ENCODE measurements around the gene NEGR1. TPM values are rescaled to one million over a fixed set of nuclear protein-coding genes. Genes with fewer than 3 reads are reported as not detected.

NEGR1 gene
- total RNA-seq, 2 experiments from 2014 or later: not detected

- intact Hi-C loops (cut with micrococcal nuclease): no loop called here
- CTCF ChIA-PET: no interaction called here
- H3K4me3 Mint-ChIP-seq: no peak overlapping the region
- H3K4me1 Mint-ChIP-seq (ENCODE audit: low read depth): no peaks in the 10 kb centered on the region
- H3K36me3 Mint-ChIP-seq (ENCODE audit: low read depth): no peaks in the 10 kb centered on the region
- no peaks in the 10 kb centered on the region for H3K27me3 Mint-ChIP-seq (ENCODE audit: low read depth)
- H3K27ac Mint-ChIP-seq: no peak overlapping the region
- no peak for DNase-seq
- H3K9me3 Mint-ChIP-seq: no peaks in the 10 kb centered on the region
These were observed 688.8 kb downstream of the NEGR1 start for GRCh38 chr1:71593523-71593922.

GRCh38 chr1:71592646-71593274 is 689.6 kb downstream of the NEGR1 start:
- CTCF ChIA-PET: no interaction called here
- H3K27me3 Mint-ChIP-seq (ENCODE audit: low read depth): no peaks in the 10 kb centered on the region
- no peak overlapping the region for H3K27ac Mint-ChIP-seq
- H3K4me1 Mint-ChIP-seq (ENCODE audit: low read depth): no peaks in the 10 kb centered on the region
- H3K36me3 Mint-ChIP-seq (ENCODE audit: low read depth): no peaks in the 10 kb centered on the region
- no peaks in the 10 kb centered on the region for H3K9me3 Mint-ChIP-seq
- DNase-seq: no peak
- intact Hi-C loops (cut with micrococcal nuclease): no loop called here
- H3K4me3 Mint-ChIP-seq: no peak overlapping the region

GRCh38 chr1:71589005-71589404 is 693.3 kb downstream of the NEGR1 start:
- DNase-seq: no peak
- H3K9me3 Mint-ChIP-seq: no peaks in the 10 kb centered on the region
- H3K4me1 Mint-ChIP-seq (ENCODE audit: low read depth): no peaks in the 10 kb centered on the region
- no peaks in the 10 kb centered on the region for H3K27me3 Mint-ChIP-seq (ENCODE audit: low read depth)
- intact Hi-C loops (cut with micrococcal nuclease): no loop called here
- no peak overlapping the region for H3K4me3 Mint-ChIP-seq
- CTCF ChIA-PET: interaction anchor here (0.6 kb wide), 1 partner anchor 18 kb away, joined by 3 read pairs; no protein-coding TSS in a partner anchor
- H3K36me3 Mint-ChIP-seq (ENCODE audit: low read depth): no peaks in the 10 kb centered on the region
- H3K27ac Mint-ChIP-seq: no peak overlapping the region

GRCh38 chr1:71587961-71588360 is 694.4 kb downstream of the NEGR1 start:
- no peaks in the 10 kb centered on the region for H3K36me3 Mint-ChIP-seq (ENCODE audit: low read depth)
- DNase-seq: no peak
- no peak overlapping the region for H3K4me3 Mint-ChIP-seq
- H3K27me3 Mint-ChIP-seq (ENCODE audit: low read depth): no peaks in the 10 kb centered on the region
- CTCF ChIA-PET: no interaction called here
- H3K4me1 Mint-ChIP-seq (ENCODE audit: low read depth): no peaks in the 10 kb centered on the region
- H3K9me3 Mint-ChIP-seq: no peaks in the 10 kb centered on the region
- intact Hi-C loops (cut with micrococcal nuclease): no loop called here
- no peak overlapping the region for H3K27ac Mint-ChIP-seq

- CTCF ChIA-PET: no interaction called here
- no peaks in the 10 kb centered on the region for H3K36me3 Mint-ChIP-seq (ENCODE audit: low read depth)
- no peak overlapping the region for H3K4me3 Mint-ChIP-seq
- no peaks in the 10 kb centered on the region for H3K4me1 Mint-ChIP-seq (ENCODE audit: low read depth)
- DNase-seq: no peak
- H3K27ac Mint-ChIP-seq: no peak overlapping the region
- no peaks in the 10 kb centered on the region for H3K9me3 Mint-ChIP-seq
- H3K27me3 Mint-ChIP-seq (ENCODE audit: low read depth): no peaks in the 10 kb centered on the region
- intact Hi-C loops (cut with micrococcal nuclease): no loop called here
These were observed 696.3 kb downstream of the NEGR1 start for GRCh38 chr1:71586030-71586429.

GRCh38 chr1:71583756-71584155 is 698.6 kb downstream of the NEGR1 start:
- Mint-ChIP-seq H3K27me3 (ENCODE audit: low read depth) (no peaks in the 10 kb centered on the region), H3K9me3 (no peaks in the 10 kb centered on the region), H3K36me3 (ENCODE audit: low read depth) (no peaks in the 10 kb centered on the region), H3K4me1 (ENCODE audit: low read depth) (no peaks in the 10 kb centered on the region), H3K27ac (no peak overlapping the region), H3K4me3 (no peak overlapping the region)
- intact Hi-C loops (cut with micrococcal nuclease): no loop called here
- no peak for DNase-seq
- CTCF ChIA-PET: no interaction called here

- Mint-ChIP-seq H3K27ac (no peak overlapping the region), H3K4me3 (no peak overlapping the region), H3K4me1 (ENCODE audit: low read depth) (no peaks in the 10 kb centered on the region), H3K9me3 (no peaks in the 10 kb centered on the region), H3K27me3 (ENCODE audit: low read depth) (no peaks in the 10 kb centered on the region), H3K36me3 (ENCODE audit: low read depth) (no peaks in the 10 kb centered on the region)
- CTCF ChIA-PET: no interaction called here
- intact Hi-C loops (cut with micrococcal nuclease): no loop called here
- DNase-seq: no peak
These were observed 699.7 kb downstream of the NEGR1 start for GRCh38 chr1:71582673-71583072.

- CTCF ChIA-PET: interaction anchor here (0.5 kb wide), 1 partner anchor 236 kb away, joined by 4 read pairs; no protein-coding TSS in a partner anchor
- Mint-ChIP-seq H3K36me3 (ENCODE audit: low read depth) (no peaks in the 10 kb centered on the region), H3K9me3 (peaks cover 2% of the 10 kb centered on the region), H3K4me1 (ENCODE audit: low read depth) (no peaks in the 10 kb centered on the region), H3K27me3 (ENCODE audit: low read depth) (no peaks in the 10 kb centered on the region), H3K27ac (no peak overlapping the region), H3K4me3 (no peak overlapping the region)
- no peak for DNase-seq
- intact Hi-C loops (cut with micrococcal nuclease): no loop called here
These were observed 704.7 kb downstream of the NEGR1 start for GRCh38 chr1:71577451-71578131.

GRCh38 chr1:71572038-71572437 is 710.3 kb downstream of the NEGR1 start:
- H3K36me3 Mint-ChIP-seq (ENCODE audit: low read depth): no peaks in the 10 kb centered on the region
- H3K4me1 Mint-ChIP-seq (ENCODE audit: low read depth): no peaks in the 10 kb centered on the region
- H3K4me3 Mint-ChIP-seq: no peak overlapping the region
- peaks cover 2% of the 10 kb centered on the region for H3K9me3 Mint-ChIP-seq
- intact Hi-C loops (cut with micrococcal nuclease): no loop called here
- CTCF ChIA-PET: no interaction called here
- no peak overlapping the region for H3K27ac Mint-ChIP-seq
- no peak for DNase-seq
- H3K27me3 Mint-ChIP-seq (ENCODE audit: low read depth): no peaks in the 10 kb centered on the region

GRCh38 chr1:71566413-71566812 is 715.9 kb downstream of the NEGR1 start:
- Mint-ChIP-seq H3K27ac (no peak overlapping the region), H3K36me3 (ENCODE audit: low read depth) (no peaks in the 10 kb centered on the region), H3K4me1 (ENCODE audit: low read depth) (no peaks in the 10 kb centered on the region), H3K4me3 (no peak overlapping the region), H3K27me3 (ENCODE audit: low read depth) (no peaks in the 10 kb centered on the region), H3K9me3 (no peaks in the 10 kb centered on the region)
- DNase-seq: no peak
- CTCF ChIA-PET: no interaction called here
- intact Hi-C loops (cut with micrococcal nuclease): no loop called here

- CTCF ChIA-PET: no interaction called here
- H3K36me3 Mint-ChIP-seq (ENCODE audit: low read depth): no peaks in the 10 kb centered on the region
- H3K4me1 Mint-ChIP-seq (ENCODE audit: low read depth): no peaks in the 10 kb centered on the region
- H3K27me3 Mint-ChIP-seq (ENCODE audit: low read depth): no peaks in the 10 kb centered on the region
- intact Hi-C loops (cut with micrococcal nuclease): no loop called here
- H3K9me3 Mint-ChIP-seq: no peaks in the 10 kb centered on the region
- no peak for DNase-seq
- H3K27ac Mint-ChIP-seq: no peak overlapping the region
- no peak overlapping the region for H3K4me3 Mint-ChIP-seq
These were observed 716.5 kb downstream of the NEGR1 start for GRCh38 chr1:71565831-71566230.

GRCh38 chr1:71565262-71565661 is 717.1 kb downstream of the NEGR1 start:
- H3K9me3 Mint-ChIP-seq: no peaks in the 10 kb centered on the region
- H3K27me3 Mint-ChIP-seq (ENCODE audit: low read depth): no peaks in the 10 kb centered on the region
- H3K36me3 Mint-ChIP-seq (ENCODE audit: low read depth): no peaks in the 10 kb centered on the region
- H3K4me3 Mint-ChIP-seq: no peak overlapping the region
- DNase-seq: no peak
- CTCF ChIA-PET: no interaction called here
- H3K4me1 Mint-ChIP-seq (ENCODE audit: low read depth): no peaks in the 10 kb centered on the region
- intact Hi-C loops (cut with micrococcal nuclease): no loop called here
- H3K27ac Mint-ChIP-seq: no peak overlapping the region

GRCh38 chr1:71562298-71562697 is 720.0 kb downstream of the NEGR1 start:
- no peaks in the 10 kb centered on the region for H3K4me1 Mint-ChIP-seq (ENCODE audit: low read depth)
- no peaks in the 10 kb centered on the region for H3K9me3 Mint-ChIP-seq
- H3K36me3 Mint-ChIP-seq (ENCODE audit: low read depth): no peaks in the 10 kb centered on the region
- no peak overlapping the region for H3K4me3 Mint-ChIP-seq
- no peak overlapping the region for H3K27ac Mint-ChIP-seq
- H3K27me3 Mint-ChIP-seq (ENCODE audit: low read depth): no peaks in the 10 kb centered on the region
- no peak for DNase-seq
- CTCF ChIA-PET: no interaction called here
- intact Hi-C loops (cut with micrococcal nuclease): no loop called here

Measured in activated naive CD4-positive, alpha-beta T cell treated with anti-CD3 and anti-CD28 coated beads for 36 hours (primary cell).